CD4-positive, alpha-beta T cell treated with Interleukin-4 for 1 hour (primary cell): ENCODE data around the gene DNAJB1.

ENCODE experiments used
- DNase-seq, 2 donors: peaks; one replicate each; pipeline ENCODE4 v3.0.0-alpha.2; 2020 to 2022

DNAJB1 gene

DNA sequence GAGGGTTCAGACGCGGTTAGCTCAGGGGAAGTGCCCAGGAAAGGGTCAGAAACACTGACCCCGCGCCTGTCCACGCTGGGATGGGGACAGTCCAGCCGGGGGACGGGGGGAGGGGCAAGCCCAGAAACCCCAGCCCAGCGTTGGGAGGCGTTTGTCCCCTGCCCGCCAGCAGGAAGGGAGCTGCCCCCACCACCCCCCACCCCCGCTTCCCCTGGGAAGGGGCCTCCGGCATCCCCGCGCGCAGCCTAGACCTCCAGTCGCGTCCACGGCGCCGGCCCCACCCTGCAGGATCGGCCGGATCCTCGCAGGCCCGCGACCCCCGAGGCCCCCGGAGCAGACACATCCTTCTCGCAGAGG is 22.5 kb downstream of the DNAJB1 start:
- no peak for DNase-seq

DNA sequence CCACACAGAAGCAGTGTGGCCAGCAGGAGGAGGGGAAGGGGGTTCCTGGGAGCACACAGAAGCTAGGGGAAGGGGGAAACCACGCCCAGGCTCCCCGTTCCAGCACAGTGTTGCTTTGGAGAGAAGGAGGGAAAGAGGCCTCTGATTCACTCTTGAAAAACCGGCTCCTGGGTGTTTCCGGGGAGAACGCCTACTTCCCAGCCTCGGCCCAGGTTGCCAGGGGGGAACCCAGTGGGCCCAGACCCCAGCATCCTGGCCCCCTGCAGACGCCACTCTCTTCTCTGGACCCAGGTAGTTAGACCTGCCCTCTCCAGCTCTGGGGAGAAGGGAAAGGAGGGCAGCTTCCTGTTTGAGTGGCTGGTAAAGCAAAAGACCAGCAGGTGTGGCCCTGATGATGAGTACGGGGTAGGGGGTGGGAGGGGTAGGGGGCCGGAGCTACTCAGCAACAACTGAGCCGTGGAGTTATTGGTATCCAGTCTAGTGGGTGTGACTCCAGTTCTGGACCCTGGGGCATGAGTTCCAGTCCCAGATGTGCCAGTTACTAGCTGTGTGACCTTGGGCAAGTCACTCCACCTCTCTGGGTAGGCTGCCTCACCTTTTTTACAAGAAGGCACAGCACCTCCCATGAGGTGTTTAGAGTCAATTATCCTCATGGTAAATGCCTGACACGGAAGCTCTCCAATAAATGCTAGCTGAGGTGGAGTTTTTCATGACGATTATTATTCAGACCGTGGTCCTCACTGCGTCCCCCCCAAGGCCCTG is 23.1 kb downstream of the DNAJB1 start:
- no peak for DNase-seq

DNA sequence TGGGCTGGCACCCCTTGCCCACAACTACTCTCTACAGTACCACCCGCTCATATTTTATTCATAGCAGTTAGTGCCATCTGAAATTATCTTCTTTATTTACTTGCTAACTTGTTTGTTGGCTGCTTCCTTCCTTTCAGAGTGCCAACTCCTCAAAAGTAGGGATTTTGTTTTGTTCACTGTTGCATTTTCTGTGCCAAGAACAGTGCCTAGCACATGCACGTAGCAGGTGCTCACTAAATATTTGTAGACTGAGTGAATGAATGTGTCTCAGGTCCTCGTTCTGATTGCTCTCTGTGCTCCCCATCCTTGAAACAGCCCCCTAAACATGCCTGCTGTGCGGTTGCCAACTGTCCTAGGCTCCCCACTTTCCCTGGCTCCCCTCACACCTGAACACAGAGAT is 23.8 kb downstream of the DNAJB1 start:
- no peak for DNase-seq

DNA sequence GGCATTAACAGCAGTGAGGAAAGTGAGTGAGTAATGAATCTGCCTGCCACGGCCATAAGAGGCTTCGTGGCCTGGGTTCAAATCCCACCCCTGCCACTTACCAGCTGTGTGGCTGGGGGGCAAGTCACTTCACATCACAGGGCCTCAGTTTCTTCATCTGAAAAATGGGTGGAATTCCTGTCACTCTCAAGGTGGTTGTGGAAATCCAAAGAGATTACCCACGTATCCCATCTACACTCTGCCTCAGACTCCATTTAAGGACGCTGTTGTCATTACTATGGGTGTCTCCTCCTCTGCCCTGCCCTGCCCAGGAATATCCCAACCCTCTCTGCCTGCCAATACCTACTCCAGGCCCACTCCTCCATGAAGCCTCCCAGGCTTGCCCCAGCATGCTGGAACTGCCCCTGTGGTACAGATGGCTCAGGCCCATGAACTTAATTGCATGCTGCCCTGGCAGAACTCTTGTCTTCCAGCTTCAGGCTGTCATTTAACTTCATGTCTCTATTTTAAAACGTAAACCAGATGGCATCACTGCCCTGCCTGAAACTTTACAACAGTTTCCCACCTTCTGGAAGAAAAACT is 25.4 kb downstream of the DNAJB1 start:
- DNase-seq = no peak

DNA sequence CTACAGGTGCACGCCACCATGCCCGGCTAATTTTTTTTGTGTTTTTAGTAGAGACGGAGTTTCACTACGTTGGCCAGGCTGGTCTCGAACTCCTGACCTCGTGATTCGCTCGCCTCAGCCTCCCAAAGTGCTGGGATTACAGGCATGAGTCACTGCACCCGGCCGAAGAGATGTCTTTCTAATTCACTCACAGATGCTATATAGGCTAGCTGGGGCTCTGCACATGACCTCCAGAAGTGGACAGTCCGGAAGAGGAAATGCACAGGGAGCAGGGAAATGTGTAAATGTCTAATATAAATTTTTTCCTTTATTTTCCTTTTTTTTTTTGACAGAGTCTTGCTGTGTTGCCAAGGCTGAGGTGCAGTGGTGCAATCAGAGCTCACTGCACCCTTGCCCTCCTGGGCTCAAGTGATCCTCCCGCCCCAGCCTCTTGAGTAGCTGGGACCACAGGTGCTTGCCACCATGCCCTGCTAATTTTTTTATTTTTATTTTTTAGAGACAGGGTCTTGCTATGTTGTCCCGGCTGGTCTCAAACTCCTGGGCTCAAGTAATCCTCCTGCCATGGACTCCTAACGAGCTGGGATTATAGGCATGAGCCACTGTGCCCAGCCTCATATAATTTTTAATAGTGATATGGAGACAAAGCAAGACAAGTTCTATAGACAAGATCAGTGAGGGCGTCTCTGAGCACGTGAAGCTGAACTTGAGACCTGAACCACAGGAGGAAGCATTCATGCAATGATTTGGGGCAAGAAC is 30.6 kb downstream of the DNAJB1 start:
- DNase-seq = no peak

DNA sequence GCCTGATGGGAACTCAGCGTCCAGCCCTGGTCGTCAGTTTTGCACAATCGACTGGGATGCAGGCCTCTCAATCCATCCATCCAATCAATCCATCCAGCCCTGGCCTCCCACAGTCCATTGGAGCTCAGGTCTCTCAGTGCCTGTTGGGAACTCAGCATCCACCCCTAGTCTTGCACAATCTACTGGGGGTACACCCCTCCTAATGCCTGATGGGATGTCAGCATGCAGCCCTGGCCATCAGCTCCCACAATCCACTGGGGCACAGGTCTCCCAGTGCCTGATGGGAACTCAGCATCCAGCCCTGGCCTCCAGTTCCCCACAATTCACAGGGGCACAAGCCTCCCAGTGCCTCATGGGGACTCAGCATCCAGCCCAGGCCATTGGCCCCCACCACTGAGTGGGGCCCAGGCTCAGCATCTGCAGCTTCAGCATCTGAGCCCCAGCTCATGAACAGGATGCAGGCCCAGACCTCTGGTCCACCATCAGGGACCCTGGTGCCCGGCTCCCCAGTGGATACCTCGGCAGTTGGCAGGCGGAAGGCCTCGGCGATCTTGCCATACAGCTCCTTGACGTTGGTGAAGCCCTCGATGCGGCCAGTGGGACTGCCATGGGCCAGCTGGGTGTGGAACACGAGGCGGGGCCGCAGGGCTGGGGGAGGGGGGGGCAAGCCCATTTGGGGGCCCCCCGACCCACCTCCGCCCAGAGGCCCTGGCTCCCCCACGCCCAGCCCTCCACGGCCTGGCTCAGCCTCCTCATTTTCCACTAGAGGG is 35.8 kb downstream of the DNAJB1 start:
- DNase-seq = no peak

DNA sequence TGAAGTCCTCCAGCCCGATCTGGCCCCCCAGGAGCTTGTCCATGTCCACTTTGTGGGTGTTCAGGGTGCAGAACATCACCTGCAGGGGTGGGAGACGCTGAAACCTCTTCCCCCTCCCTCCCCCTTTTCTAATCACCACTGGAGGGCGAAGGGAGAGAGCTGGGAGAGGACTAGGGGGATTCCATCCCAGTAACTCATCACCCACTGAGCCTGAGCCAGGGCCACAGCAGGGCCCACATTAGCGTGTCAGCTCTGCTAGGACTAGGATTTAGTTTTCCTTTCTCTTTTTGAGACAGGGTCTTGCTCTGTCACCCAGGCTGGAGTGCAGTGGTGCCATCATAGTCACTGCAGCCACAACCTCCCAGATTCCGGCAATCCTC is 37.5 kb downstream of the DNAJB1 start:
- no peak for DNase-seq

DNA sequence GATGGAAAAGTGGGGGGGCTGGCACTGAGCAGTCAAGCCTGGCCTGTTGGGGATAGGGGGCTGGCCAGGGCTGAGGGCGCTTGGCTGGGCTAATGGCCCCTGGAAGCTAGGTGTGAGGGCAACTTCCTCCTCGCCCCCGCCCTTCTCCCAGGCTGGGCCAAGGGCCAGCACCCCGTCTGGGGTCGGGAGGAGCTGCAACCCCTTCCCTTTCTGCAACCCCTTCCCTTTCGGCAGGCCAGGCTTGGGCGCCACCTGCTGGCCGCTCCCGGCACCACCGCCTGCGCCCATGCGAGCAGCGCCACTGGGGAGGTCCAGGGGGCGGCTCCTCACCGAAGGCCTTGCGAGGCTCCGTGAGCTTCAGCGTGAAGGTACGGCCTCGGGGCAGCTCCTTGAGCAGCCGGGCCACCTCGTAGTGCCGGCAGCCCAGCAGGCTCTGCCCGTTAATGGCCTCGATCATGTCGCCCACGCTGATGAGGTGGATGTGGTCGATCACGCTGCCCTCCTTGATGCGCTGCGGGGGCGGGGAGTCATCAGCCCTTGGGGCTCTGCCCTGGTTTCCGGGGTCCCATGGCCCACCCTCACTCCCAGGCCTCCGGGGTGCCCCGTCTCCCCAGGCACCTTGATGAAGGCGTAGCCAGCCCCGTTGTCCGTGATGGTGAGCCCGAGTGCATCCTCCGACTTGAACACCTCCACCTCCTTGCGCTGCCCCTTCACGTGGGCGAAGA is 38.1 kb downstream of the DNAJB1 start:
- DNase-seq = peak; percentile 60 to 71

DNA sequence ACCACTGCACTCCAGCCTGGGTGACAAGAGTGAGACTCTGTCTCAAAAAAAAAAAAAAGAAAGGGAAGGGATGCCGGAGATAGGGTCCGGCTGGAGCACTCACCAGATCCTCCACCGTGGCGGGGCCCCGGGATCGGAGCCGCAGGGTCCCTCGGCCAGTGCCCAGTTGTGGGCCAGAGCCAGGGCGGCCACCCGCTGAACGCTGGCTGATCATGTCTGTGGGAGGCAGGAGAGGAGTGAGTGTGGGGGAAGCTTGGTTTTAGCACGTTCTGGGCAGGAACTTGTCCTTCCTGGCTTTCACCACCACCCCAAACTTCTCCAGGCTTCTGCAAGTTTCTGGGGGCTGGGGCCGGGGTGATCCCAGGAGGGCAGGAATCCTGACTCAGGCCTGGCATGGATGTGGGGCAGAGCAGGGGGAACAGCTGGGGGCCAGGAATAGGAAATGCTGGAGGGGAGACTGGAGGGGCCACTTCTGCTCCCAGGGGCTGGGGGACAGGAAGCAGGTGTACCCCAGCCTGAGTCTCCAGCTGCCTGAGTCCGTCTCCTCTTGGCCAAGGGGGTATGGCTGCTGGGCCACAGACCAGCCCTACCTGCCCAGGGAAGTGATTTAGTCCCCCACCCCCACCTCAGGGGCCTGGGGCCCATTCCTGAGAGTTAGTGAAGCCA is 38.8 kb downstream of the DNAJB1 start:
- no peak for DNase-seq

DNA sequence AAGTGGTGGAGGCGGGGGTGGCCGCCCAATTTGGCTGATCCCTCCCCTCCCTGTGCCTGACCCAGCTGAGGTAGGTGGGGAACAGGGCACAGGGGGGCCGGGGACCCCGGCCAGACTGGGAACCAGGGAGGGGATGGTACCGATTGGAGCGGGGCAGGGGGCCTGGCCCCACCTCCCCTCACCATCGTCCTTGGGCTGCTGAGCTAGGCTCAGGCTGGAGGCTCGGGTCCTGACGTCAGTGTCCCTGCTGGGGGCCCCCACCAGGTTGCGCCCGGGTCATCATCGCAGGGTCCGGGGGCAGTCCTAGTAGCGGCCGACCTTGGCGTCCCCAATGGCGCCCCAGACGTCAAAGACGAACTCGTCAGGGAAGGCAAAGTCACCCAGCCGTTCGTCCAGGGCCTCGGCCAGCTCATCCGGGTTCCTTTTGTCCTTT is 40.1 kb downstream of the DNAJB1 start:
- DNase-seq = no peak

DNA sequence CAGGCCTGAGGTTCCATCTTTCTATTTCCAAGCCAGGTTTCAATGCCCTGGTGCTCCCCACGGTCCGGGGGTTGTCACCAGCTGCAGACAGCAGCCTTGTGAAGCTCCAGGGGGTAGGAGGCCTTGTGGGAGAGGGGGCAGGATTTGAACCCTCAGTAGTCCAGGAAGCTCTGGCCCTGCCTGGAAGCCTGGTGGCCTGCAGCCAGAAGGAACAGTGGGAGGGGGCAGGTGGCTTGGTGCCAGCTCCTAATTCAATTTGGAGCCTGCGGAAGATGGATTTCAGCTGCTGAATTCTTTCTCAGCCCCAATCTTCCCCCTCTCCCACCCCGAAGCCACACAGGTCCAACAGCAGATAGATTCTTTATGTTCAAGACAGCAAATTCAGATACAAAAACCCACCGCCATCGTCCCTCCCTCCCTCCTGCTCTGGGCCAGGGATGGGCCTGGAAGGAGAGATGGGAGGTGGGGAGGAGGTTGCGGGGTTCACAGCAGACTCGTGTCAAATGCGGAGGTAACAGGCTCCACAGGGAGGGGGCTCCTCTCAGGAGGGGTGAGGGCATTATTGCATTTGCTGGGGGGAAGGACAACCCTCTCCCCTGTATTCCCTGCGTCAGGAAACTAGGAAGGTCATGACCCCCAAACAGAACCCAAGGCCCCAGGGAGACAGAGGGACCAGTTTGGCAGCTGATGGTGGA is 40.6 kb downstream of the DNAJB1 start:
- DNase-seq = no peak

DNA sequence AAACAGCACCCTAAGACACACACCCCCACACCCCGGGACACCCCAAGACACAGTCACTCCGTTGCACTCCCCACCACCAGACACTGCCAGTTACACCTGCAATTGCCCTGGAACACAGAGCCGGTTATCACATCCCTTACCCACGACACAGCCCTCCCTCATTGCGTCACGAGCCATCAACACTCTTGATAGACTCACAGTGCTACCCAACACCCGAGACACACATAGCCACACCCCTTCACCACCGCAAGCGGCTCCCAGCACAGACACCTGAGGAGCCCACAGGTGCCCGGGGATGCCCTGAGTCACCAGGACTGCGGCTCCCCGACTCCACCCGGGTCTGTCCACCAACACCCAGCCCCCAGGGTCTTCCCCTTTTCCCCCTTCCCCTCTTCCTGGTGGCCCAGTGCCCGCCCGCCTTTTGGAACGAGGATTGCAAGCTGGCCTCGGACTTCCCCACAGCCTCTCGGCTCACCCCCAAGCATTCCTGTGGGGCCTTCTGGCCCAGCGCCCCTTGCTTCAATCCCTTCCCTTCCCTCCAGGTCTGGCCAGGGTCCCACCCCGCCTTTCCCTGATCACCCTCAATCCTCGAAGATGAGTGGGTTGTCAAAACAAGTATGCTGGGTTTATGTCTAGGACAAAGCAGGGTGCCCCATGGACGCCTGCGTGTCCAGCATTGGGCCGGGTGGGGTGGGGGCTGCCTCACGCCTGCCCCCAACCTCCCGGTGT is 41.4 kb downstream of the DNAJB1 start:
- DNase-seq = peak; percentile 75 to 78

DNA sequence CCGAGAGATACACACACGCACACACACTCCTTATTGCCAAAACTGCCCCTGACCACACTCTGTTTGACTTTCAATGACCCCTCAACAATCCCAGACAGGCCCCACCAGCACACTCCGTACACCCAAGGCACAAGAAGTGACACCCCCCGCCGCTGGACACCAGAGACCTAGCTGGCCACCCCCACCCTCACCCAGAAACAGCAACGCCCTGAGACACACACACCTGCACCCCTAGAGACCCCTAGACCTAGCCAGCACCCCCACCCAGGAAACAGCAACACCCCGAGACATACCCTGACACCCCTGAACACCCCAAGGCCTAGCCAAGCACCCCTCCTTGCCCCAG is 41.9 kb downstream of the DNAJB1 start:
- DNase-seq = no peak

DNA sequence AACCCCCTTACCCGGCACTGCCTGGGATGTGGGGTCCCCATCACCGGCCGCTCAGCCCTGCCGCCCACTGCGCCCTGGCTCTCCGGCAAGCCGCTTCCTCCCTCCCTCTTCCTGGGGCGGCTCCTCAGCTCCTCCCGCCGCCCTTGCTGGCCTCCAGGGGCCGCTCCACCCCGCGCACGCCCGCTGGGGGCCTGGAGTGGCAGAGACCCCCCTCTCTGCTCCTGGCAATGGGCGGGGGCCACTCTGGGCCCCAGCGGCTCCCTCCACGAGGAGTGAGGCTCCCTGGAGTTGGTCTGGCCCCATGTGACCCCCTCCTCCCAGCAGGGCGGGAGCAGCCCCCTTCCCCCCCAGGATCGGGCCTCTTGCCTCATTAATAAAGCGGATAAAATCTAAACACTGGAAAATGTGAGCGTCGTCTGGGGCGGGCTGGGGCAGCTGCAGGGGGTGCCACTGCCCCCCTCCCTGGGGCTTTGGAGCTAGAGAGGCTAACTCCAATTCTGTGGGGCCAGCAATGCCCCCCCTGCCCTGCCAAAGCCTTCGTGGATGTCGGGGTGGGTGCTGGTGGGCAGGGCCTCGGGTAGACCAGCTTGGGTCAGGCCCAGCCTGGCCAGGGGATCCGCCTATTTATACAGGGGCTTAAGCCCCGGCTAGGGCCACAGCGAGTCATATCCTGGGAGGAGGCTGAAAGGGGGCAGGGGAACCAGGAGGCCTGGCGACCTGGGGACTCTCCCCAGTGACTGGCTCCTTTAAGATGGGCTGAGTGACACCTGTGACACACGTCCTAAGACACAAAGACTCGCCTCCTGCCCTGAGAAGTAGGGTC is 42.7 kb downstream of the DNAJB1 start, which contains the start of gene PTGER1:
PTGER1 (minus strand) TSS at position 104 of the 823 bp plus-strand sequence. CDS start 1,034 bp downstream, outside the sequence.
- peak; percentile 21 to 33 for DNase-seq

DNA sequence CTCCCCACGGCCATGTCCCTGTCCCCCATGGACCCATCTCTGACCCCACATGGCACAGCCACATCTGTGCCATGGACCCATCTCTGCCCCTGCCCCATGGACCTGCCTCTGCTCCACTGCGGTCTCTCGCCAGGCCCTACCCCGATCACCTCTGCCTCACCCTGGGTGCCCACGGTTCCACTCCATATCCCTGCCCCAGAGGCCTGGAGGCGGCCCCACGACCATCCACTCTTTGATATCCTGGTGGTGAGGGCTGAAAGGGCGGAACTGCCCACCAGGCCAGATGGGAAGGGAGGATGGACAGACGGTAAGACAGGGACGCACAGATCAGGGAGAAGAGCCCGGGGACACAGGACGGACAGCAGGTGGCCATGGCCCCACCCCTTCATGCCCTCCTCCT is 43.4 kb downstream of the DNAJB1 start:
- DNase-seq = no peak

DNA sequence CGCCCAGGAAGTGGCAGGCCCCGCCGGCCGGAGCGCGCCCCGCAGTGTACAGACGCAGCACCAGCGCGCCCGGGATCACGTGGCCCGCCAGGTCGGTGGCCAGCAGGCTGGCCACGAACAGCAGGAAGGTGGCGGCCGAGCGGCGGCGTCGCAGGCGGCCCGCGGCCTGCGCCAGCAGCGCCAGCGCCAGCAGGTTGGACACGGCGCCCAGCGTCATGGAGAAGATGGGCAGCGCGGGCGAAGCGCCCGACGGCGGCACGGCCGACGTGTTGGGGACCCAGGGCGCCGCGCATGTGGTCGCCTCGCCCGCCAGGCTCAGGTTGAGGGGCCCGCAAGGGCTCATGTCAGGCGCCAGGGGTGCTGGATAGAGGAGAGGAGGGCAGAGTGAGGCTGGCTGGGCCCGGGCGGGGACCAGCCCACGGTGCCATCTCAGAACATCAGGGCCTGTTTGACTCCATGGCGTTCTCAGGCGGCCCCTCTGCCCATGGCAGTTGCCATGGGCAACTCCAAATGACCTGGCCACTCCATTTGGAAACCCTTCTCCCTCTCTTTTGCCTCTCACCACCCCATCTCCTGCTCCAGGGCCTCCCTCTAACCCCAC is 44.1 kb downstream of the DNAJB1 start:
- DNase-seq = no peak

DNA sequence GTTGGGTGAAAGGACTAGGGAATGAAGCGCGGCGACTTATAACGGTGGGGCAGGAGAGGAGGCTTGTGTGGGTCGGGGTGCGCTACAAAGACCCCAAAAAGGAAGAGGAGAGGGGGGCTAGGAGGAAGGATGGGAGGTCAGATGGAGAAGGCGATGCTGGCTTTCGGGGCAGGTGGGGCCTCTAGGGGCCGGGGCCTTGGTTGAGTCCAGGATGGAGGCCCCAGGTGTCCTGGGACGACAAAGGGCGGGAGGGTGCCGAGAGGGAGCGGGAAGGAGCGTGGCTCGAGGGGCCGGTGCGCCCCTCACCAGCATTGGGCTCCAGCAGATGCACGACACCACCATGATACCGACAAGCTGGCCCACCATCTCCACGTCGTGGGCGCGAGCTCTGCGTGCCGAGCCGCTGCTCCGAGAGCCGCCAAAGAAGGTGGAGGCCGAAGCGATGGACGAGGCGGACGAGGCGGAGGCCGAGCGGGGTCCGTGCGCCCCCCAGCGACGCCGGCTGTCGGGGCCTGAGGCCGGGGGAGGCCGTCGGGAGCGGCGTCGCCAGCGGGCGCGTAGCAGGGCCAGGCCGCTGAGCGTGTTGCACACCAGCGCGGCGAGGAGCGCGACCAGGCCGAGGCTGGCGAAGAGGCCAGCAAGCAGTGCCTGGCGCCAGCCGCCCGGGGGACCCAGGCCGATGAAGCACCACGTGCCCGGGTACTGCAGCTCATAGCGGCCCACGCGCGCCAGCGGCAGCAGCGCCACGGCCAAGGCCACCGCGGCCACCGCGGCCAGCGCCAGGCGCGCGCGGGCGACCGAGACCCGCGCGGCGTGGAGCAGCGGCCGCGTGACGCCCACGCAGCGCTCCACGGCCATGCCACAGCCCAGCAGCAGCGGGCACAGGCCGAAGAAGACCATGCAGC is 44.9 kb downstream of the DNAJB1 start:
- DNase-seq = no peak
